A549 (cell line): ENCODE results near the gene IL17A. TPM values are rescaled to one million over a fixed set of nuclear protein-coding genes. Genes with fewer than 3 reads are reported as not detected.

Source experiments
- ATAC-seq, 2 experiments: fragments of 200-7000 bp in 1 of 2; fragments of >200 bp in 1 of 2; cut with Nextera tagmentation in 1 of 2; cut with Tn5 transposase in 1 of 2; 3 replicates each; pipeline versions ENCODE4 v1.8.0 to v1.9.1; 2018 to 2020; ENCODE audit warnings: mild to moderate bottlenecking in 1 of 2, moderate library complexity in 1 of 2
- CTCF ChIA-PET: fragments of 300-600 bp; sonication (Branson Sonifier 250); formaldehyde crosslinking; extraction: SDS; loops from one replicate; lab custom pipeline; 2021; ENCODE audit warnings: antibody characterized with exemption, inconsistent platforms; lab: Yijun Ruan, JAX
- POLR2A ChIA-PET: fragments of 350-600 bp; formaldehyde crosslinking; extraction: SDS; loops from one replicate; lab custom pipeline; 2021; ENCODE audit warnings: antibody characterized with exemption, inconsistent platforms; lab: Yijun Ruan, JAX
- DNase-seq, 2 experiments: peaks; one replicate each; pipeline versions ENCODE4 v3.0.0 to v3.0.0-alpha.2; 2011 to 2016; ENCODE audit warnings: low read depth in 1 of 2, low spot score in 1 of 2
- FAIRE-seq: peaks from 2 replicates; lab custom pipeline; 2011; peaks lifted over from hg19 to GRCh38; lab: Jason Lieb, UNC
- H3K27ac ChIP-seq, 2 experiments: fragments of >200 bp; sonication (Bioruptor Twin); formaldehyde crosslinking; 3 replicates each; pipeline ENCODE4 v1.5.1; 2016 to 2017
- H3K4me1 ChIP-seq: fragments of >200 bp; sonication (Bioruptor Twin); formaldehyde crosslinking; 3 replicates; pipeline ENCODE4 v1.6.1; 2016
- H3K4me2 ChIP-seq: fragments of >200 bp; sonication (Bioruptor Twin); formaldehyde crosslinking; 3 replicates; pipeline ENCODE4 v1.6.1; 2016
- H3K4me3 ChIP-seq: fragments of >200 bp; sonication (Bioruptor Twin); formaldehyde crosslinking; 3 replicates; pipeline ENCODE4 v1.5.1; 2016
- H3K9me3 ChIP-seq: fragments of >200 bp; sonication (Bioruptor Twin); formaldehyde crosslinking; 3 replicates; pipeline ENCODE4 v1.6.1; 2016
- BCL3 ChIP-seq: fragments of >200 bp; sonication (Bioruptor Twin); formaldehyde crosslinking; IDR thresholded peaks from 3 replicates; pipeline ENCODE4 v1.6.1; 2016
- CBX2 ChIP-seq: fragments of 200-600 bp; sonication (generic); IDR thresholded peaks from 2 replicates; pipeline ENCODE4 v1.6.1; 2016; ENCODE audit warnings: low read depth, mild to moderate bottlenecking, borderline replicate concordance
- CBX8 ChIP-seq: fragments of 200-600 bp; sonication (generic); IDR thresholded peaks from 2 replicates; pipeline ENCODE4 v1.6.1; 2016
- CEBPB ChIP-seq, 2 experiments: fragments of >200 bp in 1 of 2; sonication (Bioruptor Twin) in 1 of 2; formaldehyde crosslinking in 1 of 2; IDR thresholded peaks; 2 replicates each; pipeline ENCODE4 v1.6.1; 2012 to 2016
- CHD2 ChIP-seq: fragments of 150-350 bp; IDR thresholded peaks from 2 replicates; pipeline ENCODE4 v1.6.1; 2014; ENCODE audit warnings: low read length; ENCODE audit not compliant: partially characterized antibody
- E2F6 ChIP-seq: IDR thresholded peaks from 2 replicates; pipeline ENCODE4 v1.6.1; 2012; ENCODE audit warnings: low read depth, borderline replicate concordance
- EHF ChIP-seq: fragments of 250-450 bp; sonication (Bioruptor Pico); IDR thresholded peaks from 2 replicates; pipeline ENCODE4 v1.5.0; 2020; ENCODE audit warnings: mild to moderate bottlenecking
- EHMT2 ChIP-seq: fragments of 200-600 bp; sonication (generic); IDR thresholded peaks from 2 replicates; pipeline ENCODE4 v1.6.1; 2016; ENCODE audit warnings: antibody characterized with exemption, low read depth, mild to moderate bottlenecking, moderate library complexity
- ELK1 ChIP-seq: fragments of 150-350 bp; IDR thresholded peaks from 2 replicates; pipeline ENCODE4 v1.6.1; 2014; ENCODE audit warnings: low read depth, mild to moderate bottlenecking, low read length
- EP300 ChIP-seq, 2 experiments: fragments of >200 bp; sonication (Bioruptor Twin); formaldehyde crosslinking; IDR thresholded peaks; 2 replicates in 1 of 2; 3 replicates in 1 of 2; pipeline ENCODE4 v1.6.1; 2016 to 2017
- ESRRA ChIP-seq: fragments of 150-350 bp; IDR thresholded peaks from 2 replicates; pipeline ENCODE4 v1.6.1; 2014; ENCODE audit warnings: mild to moderate bottlenecking, low read length, borderline replicate concordance
- HDAC2 ChIP-seq: fragments of 200-600 bp; sonication (generic); IDR thresholded peaks from 2 replicates; pipeline ENCODE4 v1.6.1; 2016
- HOXA7 ChIP-seq: fragments of 250-450 bp; sonication (Bioruptor Pico); IDR thresholded peaks from 2 replicates; pipeline ENCODE4 v1.5.0; 2020; ENCODE audit warnings: mild to moderate bottlenecking, moderate library complexity
- HOXB13 ChIP-seq: fragments of 250-450 bp; sonication (Bioruptor Pico); IDR thresholded peaks from 2 replicates; pipeline ENCODE4 v1.5.0; 2020; ENCODE audit warnings: low read depth, mild to moderate bottlenecking, moderate library complexity
- JUN ChIP-seq, 2 experiments: fragments of >200 bp; sonication (Bioruptor Twin); formaldehyde crosslinking; IDR thresholded peaks; 2 replicates in 1 of 2; 3 replicates in 1 of 2; pipeline ENCODE4 v1.6.1; 2016 to 2017
- JUNB ChIP-seq: fragments of >200 bp; sonication (Bioruptor Twin); formaldehyde crosslinking; IDR thresholded peaks from 2 replicates; pipeline ENCODE4 v1.6.1; 2016
- MAX ChIP-seq: IDR thresholded peaks from 2 replicates; pipeline ENCODE4 v1.6.1; 2012
- MAZ ChIP-seq: fragments of 150-350 bp; IDR thresholded peaks from 2 replicates; pipeline ENCODE4 v1.6.1; 2014; ENCODE audit warnings: antibody characterized with exemption, low read depth, low read length, borderline replicate concordance
- NPAS2 ChIP-seq: fragments of 250-450 bp; sonication (Bioruptor Pico); IDR thresholded peaks from 2 replicates; pipeline ENCODE4 v1.8.0; 2022; ENCODE audit warnings: mild to moderate bottlenecking, moderate library complexity, borderline replicate concordance
- NR3C1 ChIP-seq: fragments of >200 bp; sonication (Bioruptor Twin); formaldehyde crosslinking; IDR thresholded peaks from 3 replicates; pipeline ENCODE4 v1.6.1; 2017
- PBX3 ChIP-seq: IDR thresholded peaks from 2 replicates; pipeline ENCODE4 v1.6.1; 2012
- REST ChIP-seq: fragments of 200-600 bp; sonication (generic); IDR thresholded peaks from 2 replicates; pipeline ENCODE4 v1.6.1; 2016; ENCODE audit warnings: antibody characterized with exemption, mild to moderate bottlenecking, moderate library complexity
- SMC3 ChIP-seq: fragments of >200 bp; sonication (Bioruptor Twin); formaldehyde crosslinking; IDR thresholded peaks from 3 replicates; pipeline ENCODE4 v1.6.1; 2018; ENCODE audit warnings: inconsistent platforms
- USF2 ChIP-seq: fragments of 450-650 bp; IDR thresholded peaks from 2 replicates; pipeline ENCODE4 v1.6.1; 2014; ENCODE audit warnings: antibody characterized with exemption
- WGBS: methylation state at CpG from one replicate; pipeline ENCODE4 v1.1.6; 2017; ENCODE audit errors: missing lambda C conversion rate; 5-methylcytosine and 5-hydroxymethylcytosine counted together
- polyA plus RNA-seq, 4 experiments: library from polyadenylated mRNA; depleted of rRNA in 3 of 4; stranded (reverse); fragments of >200 nt; fragmentation: RNase III in 1 of 4; extraction: RNeasy Plus Mini Kit Qiagen cat#74134 plus additional on column Dnase treatment in 1 of 4; gene quantifications; 2 replicates in 3 of 4; 3 replicates in 1 of 4; pipeline ENCODE4 v1.2.3, GENCODE V29; 2011 to 2017

IL17A gene
- polyA plus RNA-seq, 2 of the 4 experiments (the other 2 are of a cell fraction) = not detected

- no peak for DNase-seq
- no peak overlapping the region for H3K4me2 ChIP-seq
- TF ChIP-seq CEBPB (IDR thresholded peaks at IDR 0.05) (no peak), EP300 (IDR thresholded peaks at IDR 0.05) (no peak), CHD2 (no peak)
- TF ChIP-seq, all 56 proteins: peak for 0
- FAIRE-seq (no peak), ATAC-seq (no peak)
- 13% methylated on average over 1 of the region's 1 CpG for WGBS
- H3K27ac ChIP-seq = no peak overlapping the region
- CTCF ChIA-PET = interaction anchor here (1.1 kb wide), 1 partner anchor 9 kb away, joined by 4 read pairs; no protein-coding TSS in a partner anchor
- no peaks in the 10 kb centered on the region for H3K9me3 ChIP-seq
- H3K4me1 ChIP-seq = no peaks in the 10 kb centered on the region
- POLR2A ChIA-PET = no interaction called here
- H3K4me3 ChIP-seq = no peak overlapping the region
These were observed 14.9 kb downstream of the IL17A start for GRCh38 chr6:52201046-52201445.

GRCh38 chr6:52201493-52201892 lies 15.3 kb downstream of the IL17A start:
- POLR2A ChIA-PET = no interaction called here

GRCh38 chr6:52207066-52207465 lies 20.9 kb downstream of the IL17A start:
- FAIRE-seq (no peak), ATAC-seq (no peak), DNase-seq (no peak)
- CTCF ChIA-PET = no interaction called here
- Histone ChIP-seq H3K4me2 (no peak overlapping the region), H3K9me3 (no peaks in the 10 kb centered on the region), H3K4me1 (no peaks in the 10 kb centered on the region), H3K4me3 (no peak overlapping the region), H3K27ac (no peak overlapping the region)
- 4% methylated on average over 2 of the region's 2 CpGs for WGBS
- POLR2A ChIA-PET = no interaction called here
- no peak for TF ChIP-seq USF2
- no peak for TF ChIP-seq NPAS2
- no peak for TF ChIP-seq ESRRA
- no peak for TF ChIP-seq HOXA7
- TF ChIP-seq HOXB13 = no peak
- no peak for TF ChIP-seq REST
- no peak for TF ChIP-seq JUN (IDR thresholded peaks at IDR 0.05)

More at GRCh38 chr6:52201493-52201892, 15.3 kb downstream of the IL17A start:
- Histone ChIP-seq H3K27ac (no peak overlapping the region), H3K4me1 (no peaks in the 10 kb centered on the region), H3K9me3 (no peaks in the 10 kb centered on the region), H3K4me2 (no peak overlapping the region), H3K4me3 (no peak overlapping the region)
- ATAC-seq (no peak), DNase-seq (no peak), FAIRE-seq (no peak)
- TF ChIP-seq HDAC2 (no peak), ELK1 (no peak), MAZ (no peak), EHMT2 (no peak), CBX2 (no peak), ESRRA (no peak), BCL3 (no peak), CBX8 (no peak), CHD2 (no peak), NR3C1 (no peak), PBX3 (no peak), E2F6 (no peak), MAX (no peak), SMC3 (no peak), EHF (CRISPR knock-in tag) (no peak), JUNB (no peak)
- CTCF ChIA-PET = interaction anchor here (1.1 kb wide), 2 partner anchors 9 to 11 kb away, joined by 3 to 4 read pairs; no protein-coding TSS in a partner anchor
